Measurements from ENCODE around the gene TXNL4B.

The TXNL4B gene

GRCh38 chr16:72051818-72052217 lies 41.6 kb downstream of the TXNL4B start:
- Histone ChIP-seq H3K9ac (ENCODE audit: low read length) (no peak overlapping the region), H3K27me3 (ENCODE audit: control insufficient read depth, insufficient read depth, low read length) (no peaks in the 10 kb centered on the region), H3K36me3 (ENCODE audit: control insufficient read depth, insufficient read depth, low read length) (no peaks in the 10 kb centered on the region), H3K4me3 (ENCODE audit: low read depth, low read length) (no peak overlapping the region), H3K9me3 (ENCODE audit: control insufficient read depth, insufficient read depth, low read depth, low read length) (peaks cover 8% of the 10 kb centered on the region; the same call in 1 of the 2 replicates), H3K27ac (ENCODE audit: low read depth, low read length) (no peak overlapping the region), H3K4me1 (ENCODE audit: control insufficient read depth, insufficient read depth, low read length) (no peaks in the 10 kb centered on the region)

GRCh38 chr16:72050769-72051464 lies 42.5 kb downstream of the TXNL4B start:
- peaks cover 8% of the 10 kb centered on the region; the same call in 1 of the 2 replicates for H3K9me3 ChIP-seq (ENCODE audit: control insufficient read depth, insufficient read depth, low read depth, low read length)
- no peaks in the 10 kb centered on the region for H3K36me3 ChIP-seq (ENCODE audit: control insufficient read depth, insufficient read depth, low read length)
- no peaks in the 10 kb centered on the region for H3K4me1 ChIP-seq (ENCODE audit: control insufficient read depth, insufficient read depth, low read length)
- no peak overlapping the region for H3K4me3 ChIP-seq (ENCODE audit: low read depth, low read length)
- no peaks in the 10 kb centered on the region for H3K27me3 ChIP-seq (ENCODE audit: control insufficient read depth, insufficient read depth, low read length)
- H3K9ac ChIP-seq (ENCODE audit: low read length) = no peak overlapping the region
- H3K27ac ChIP-seq (ENCODE audit: low read depth, low read length) = no peak overlapping the region

DNA sequence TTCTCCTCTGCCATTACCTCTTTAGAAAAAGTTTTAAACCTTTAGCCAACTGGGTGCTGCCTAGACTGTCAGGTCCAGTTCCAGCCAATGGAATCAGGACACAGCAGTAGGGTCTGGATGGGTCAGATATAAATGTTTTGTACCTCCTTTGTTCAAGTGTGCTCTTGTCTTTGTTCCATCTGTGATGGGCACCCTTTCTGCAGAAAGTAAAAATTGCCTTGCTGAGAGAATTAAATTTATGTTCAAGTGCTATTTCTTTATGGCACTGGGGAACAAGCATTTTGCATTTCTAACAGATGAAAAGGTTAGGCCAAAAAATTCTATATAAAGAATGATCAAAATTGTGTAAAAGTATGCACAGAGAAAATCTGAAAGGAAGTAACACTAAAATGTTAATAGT lies 44.3 kb downstream of the TXNL4B start:
- Histone ChIP-seq H3K4me3 (ENCODE audit: low read depth, low read length) (no peak overlapping the region), H3K9me3 (ENCODE audit: control insufficient read depth, insufficient read depth, low read depth, low read length) (peaks cover 8% of the 10 kb centered on the region; the same call in 1 of the 2 replicates), H3K4me1 (ENCODE audit: control insufficient read depth, insufficient read depth, low read length) (no peaks in the 10 kb centered on the region), H3K27me3 (ENCODE audit: control insufficient read depth, insufficient read depth, low read length) (no peaks in the 10 kb centered on the region), H3K36me3 (ENCODE audit: control insufficient read depth, insufficient read depth, low read length) (no peaks in the 10 kb centered on the region), H3K9ac (ENCODE audit: low read length) (no peak overlapping the region), H3K27ac (ENCODE audit: low read depth, low read length) (no peak overlapping the region)

GRCh38 chr16:72044825-72045359 lies 48.5 kb downstream of the TXNL4B start:
- Histone ChIP-seq H3K9me3 (ENCODE audit: control insufficient read depth, insufficient read depth, low read depth, low read length) (peaks cover 5% of the 10 kb centered on the region; the same call in 1 of the 2 replicates), H3K36me3 (ENCODE audit: control insufficient read depth, insufficient read depth, low read length) (no peaks in the 10 kb centered on the region), H3K4me1 (ENCODE audit: control insufficient read depth, insufficient read depth, low read length) (no peaks in the 10 kb centered on the region), H3K27me3 (ENCODE audit: control insufficient read depth, insufficient read depth, low read length) (no peaks in the 10 kb centered on the region), H3K4me3 (ENCODE audit: low read depth, low read length) (no peak overlapping the region), H3K27ac (ENCODE audit: low read depth, low read length) (no peak overlapping the region), H3K9ac (ENCODE audit: low read length) (no peak overlapping the region)

DNA sequence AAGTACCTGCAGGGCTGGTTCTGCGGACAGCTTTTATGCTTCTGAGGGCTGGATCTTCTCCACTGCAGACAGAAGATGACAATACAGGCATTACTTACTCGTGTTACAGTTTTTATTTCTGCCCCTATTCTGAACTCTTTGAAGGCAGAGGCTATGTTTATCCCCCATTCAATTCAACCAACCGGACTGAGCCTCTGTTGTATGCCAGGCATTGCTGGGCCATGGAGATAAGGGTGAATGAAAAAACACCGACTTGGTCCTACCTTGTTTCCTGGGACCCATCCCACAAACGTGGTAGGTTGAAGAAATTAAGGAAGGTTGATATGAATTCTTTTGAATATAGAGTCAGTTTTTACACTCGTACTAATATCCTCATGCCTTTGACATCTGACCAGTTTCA lies 49.1 kb downstream of the TXNL4B start:
- no peaks in the 10 kb centered on the region for H3K27me3 ChIP-seq (ENCODE audit: control insufficient read depth, insufficient read depth, low read length)
- H3K4me3 ChIP-seq (ENCODE audit: low read depth, low read length) = no peak overlapping the region
- H3K27ac ChIP-seq (ENCODE audit: low read depth, low read length) = no peak overlapping the region

DNA sequence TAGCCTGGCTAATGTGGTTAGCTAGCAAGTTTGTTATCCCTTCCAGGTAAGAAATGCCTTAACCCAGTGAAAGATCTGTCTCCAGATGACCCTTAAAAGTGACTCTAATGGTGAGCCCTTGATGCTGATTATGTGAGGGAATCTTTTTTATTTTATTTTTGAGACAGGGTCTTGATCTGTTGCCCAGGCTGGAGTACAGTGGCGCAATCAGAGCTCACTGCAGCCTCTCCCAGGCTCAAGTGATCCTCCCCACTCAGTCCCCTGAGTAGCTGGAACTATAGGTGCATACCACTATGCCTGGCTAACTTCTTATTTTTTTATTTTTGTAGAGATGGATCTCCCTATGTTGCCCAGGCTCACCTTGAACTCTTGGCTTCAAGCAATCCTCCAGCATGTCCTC lies 49.9 kb downstream of the TXNL4B start:
- no peaks in the 10 kb centered on the region for H3K36me3 ChIP-seq (ENCODE audit: control insufficient read depth, insufficient read depth, low read length)
- no peaks in the 10 kb centered on the region for H3K4me1 ChIP-seq (ENCODE audit: control insufficient read depth, insufficient read depth, low read length)
- no peaks in the 10 kb centered on the region for H3K9me3 ChIP-seq (ENCODE audit: control insufficient read depth, insufficient read depth, low read depth, low read length)
- H3K27ac ChIP-seq (ENCODE audit: low read depth, low read length) = no peak overlapping the region
- no peak overlapping the region for H3K4me3 ChIP-seq (ENCODE audit: low read depth, low read length)
- no peaks in the 10 kb centered on the region for H3K27me3 ChIP-seq (ENCODE audit: control insufficient read depth, insufficient read depth, low read length)
- no peak overlapping the region for H3K9ac ChIP-seq (ENCODE audit: low read length)

More for the DNA sequence above, 49.1 kb downstream of the TXNL4B start:
- Histone ChIP-seq H3K36me3 (ENCODE audit: control insufficient read depth, insufficient read depth, low read length) (no peaks in the 10 kb centered on the region), H3K9me3 (ENCODE audit: control insufficient read depth, insufficient read depth, low read depth, low read length) (peaks cover 4% of the 10 kb centered on the region; the same call in 1 of the 2 replicates), H3K4me1 (ENCODE audit: control insufficient read depth, insufficient read depth, low read length) (no peaks in the 10 kb centered on the region), H3K9ac (ENCODE audit: low read length) (no peak overlapping the region)

GRCh38 chr16:72043058-72043457 lies 50.4 kb downstream of the TXNL4B start:
- H3K36me3 ChIP-seq (ENCODE audit: control insufficient read depth, insufficient read depth, low read length) = no peaks in the 10 kb centered on the region
- no peak overlapping the region for H3K27ac ChIP-seq (ENCODE audit: low read depth, low read length)
- no peak overlapping the region for H3K9ac ChIP-seq (ENCODE audit: low read length)
- no peaks in the 10 kb centered on the region for H3K4me1 ChIP-seq (ENCODE audit: control insufficient read depth, insufficient read depth, low read length)
- no peak overlapping the region for H3K4me3 ChIP-seq (ENCODE audit: low read depth, low read length)
- no peaks in the 10 kb centered on the region for H3K9me3 ChIP-seq (ENCODE audit: control insufficient read depth, insufficient read depth, low read depth, low read length)
- no peaks in the 10 kb centered on the region for H3K27me3 ChIP-seq (ENCODE audit: control insufficient read depth, insufficient read depth, low read length)

GRCh38 chr16:72042157-72042660 lies 51.2 kb downstream of the TXNL4B start:
- H3K9ac ChIP-seq (ENCODE audit: low read length) = no peak overlapping the region
- H3K36me3 ChIP-seq (ENCODE audit: control insufficient read depth, insufficient read depth, low read length) = no peaks in the 10 kb centered on the region
- H3K27ac ChIP-seq (ENCODE audit: low read depth, low read length) = no peak overlapping the region
- no peaks in the 10 kb centered on the region for H3K27me3 ChIP-seq (ENCODE audit: control insufficient read depth, insufficient read depth, low read length)
- H3K4me1 ChIP-seq (ENCODE audit: control insufficient read depth, insufficient read depth, low read length) = no peaks in the 10 kb centered on the region
- no peak overlapping the region for H3K4me3 ChIP-seq (ENCODE audit: low read depth, low read length)
- H3K9me3 ChIP-seq (ENCODE audit: control insufficient read depth, insufficient read depth, low read depth, low read length) = no peaks in the 10 kb centered on the region

GRCh38 chr16:72036098-72036497 lies 57.3 kb downstream of the TXNL4B start:
- peak overlapping the region; percentile 10 for H3K9ac ChIP-seq (ENCODE audit: low read length)
- H3K27me3 ChIP-seq (ENCODE audit: control insufficient read depth, insufficient read depth, low read length) = no peaks in the 10 kb centered on the region
- no peak overlapping the region for H3K27ac ChIP-seq (ENCODE audit: low read depth, low read length)
- no peaks in the 10 kb centered on the region for H3K36me3 ChIP-seq (ENCODE audit: control insufficient read depth, insufficient read depth, low read length)
- H3K9me3 ChIP-seq (ENCODE audit: control insufficient read depth, insufficient read depth, low read depth, low read length) = no peaks in the 10 kb centered on the region
- no peak overlapping the region for H3K4me3 ChIP-seq (ENCODE audit: low read depth, low read length)
- H3K4me1 ChIP-seq (ENCODE audit: control insufficient read depth, insufficient read depth, low read length) = peaks cover 16% of the 10 kb centered on the region

All from HUES6 (cell line).